Globus pallidus (tissue), 1 donor: ENCODE data around the gene FUT6.
"Not testable (repeated sequence)": the region's sequence is repeated elsewhere in the genome, so short reads cannot be mapped to it uniquely, and the experiment has no call there.

Experiments used
- DNase-seq: peaks from one replicate; pipeline ENCODE4 v3.0.0-alpha.2; 2015; ENCODE audit warnings: low spot score

Gene FUT6

DNA sequence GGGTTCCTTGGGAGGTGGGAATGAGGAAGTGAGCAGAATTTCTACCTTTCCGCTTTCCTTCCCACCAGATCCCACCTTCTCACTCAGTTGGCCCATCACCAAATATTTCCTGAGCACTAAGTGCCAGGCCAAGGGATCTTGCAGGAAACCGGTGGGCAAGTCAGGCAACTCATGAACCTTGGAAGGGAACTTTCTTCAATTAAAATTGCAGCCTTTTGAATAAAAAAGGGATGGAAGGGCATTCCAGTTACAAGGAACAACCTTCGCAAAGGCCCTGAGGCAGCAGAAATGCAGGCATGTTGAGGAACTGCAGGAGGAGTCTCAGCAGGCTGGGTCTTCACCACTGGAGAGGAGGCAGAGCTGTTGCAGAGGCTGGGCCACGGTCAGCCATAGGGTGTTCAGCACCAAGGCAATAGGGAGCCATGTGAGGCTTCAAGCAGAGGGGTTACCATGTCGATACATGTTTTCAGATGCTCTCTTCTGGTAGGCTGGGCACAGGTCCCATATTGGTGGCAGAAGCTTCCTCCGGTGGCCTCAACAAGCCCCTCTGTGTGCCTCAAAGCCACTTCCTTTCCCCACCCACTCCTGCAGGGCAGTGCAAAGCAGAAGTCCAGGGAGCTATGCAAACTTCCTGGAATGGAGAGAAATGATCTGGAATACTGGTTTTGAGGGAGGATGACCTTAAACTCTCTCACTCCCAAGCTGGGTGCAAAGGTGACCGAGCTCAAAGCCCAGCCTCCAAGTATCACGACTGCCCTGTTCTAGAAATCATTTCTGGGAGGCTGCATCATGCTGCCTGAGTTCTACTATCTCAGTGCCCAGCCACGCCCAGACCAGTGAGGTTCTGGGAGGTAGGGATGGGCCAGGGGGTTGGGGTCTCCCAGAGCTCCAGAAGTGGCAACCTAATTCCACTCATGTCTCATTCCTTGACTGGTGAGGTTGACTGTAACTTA is at the start of gene FUT6:
FUT6 (minus strand) TSS at position 638 of the 953 bp plus-strand sequence. CDS start 7,135 bp downstream, outside the sequence.
- no peak for DNase-seq

DNA sequence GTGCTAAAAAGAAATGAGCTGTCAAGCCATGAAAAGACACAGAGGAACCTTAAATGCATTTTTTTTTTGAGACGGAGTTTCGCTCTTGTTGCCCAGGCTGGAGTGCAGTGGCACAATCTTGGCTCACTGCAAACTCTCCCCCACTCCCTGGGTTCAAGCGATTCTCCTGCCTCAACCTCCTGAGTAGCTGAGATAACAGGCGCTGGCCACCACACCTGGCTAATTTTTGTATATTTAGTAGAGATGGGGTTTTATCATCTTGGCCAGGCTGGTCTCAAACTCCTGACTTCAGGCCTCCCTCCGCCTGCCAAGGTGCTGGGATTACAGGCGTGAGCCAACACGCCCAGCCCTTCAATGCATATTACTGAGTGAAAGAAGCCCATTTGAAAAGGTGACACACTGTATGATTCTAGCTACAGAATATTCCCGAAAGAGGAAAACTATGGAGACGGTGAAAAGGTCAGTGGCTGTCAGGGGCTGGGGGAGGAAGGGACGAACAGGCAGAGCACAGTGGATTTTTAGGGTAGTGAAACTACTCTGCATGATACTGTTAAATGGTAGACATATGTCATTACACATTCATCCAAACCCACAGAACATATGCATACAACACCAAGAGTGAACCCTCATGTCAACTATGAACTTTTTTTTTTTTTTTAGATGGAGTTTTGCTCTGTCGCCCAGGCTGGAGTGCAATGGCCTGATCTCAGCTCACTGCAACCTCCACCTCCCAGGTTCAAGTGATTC is 44.7 kb upstream of the FUT6 start:
- DNase-seq = not testable (repeated sequence)

- DNase-seq = not testable (repeated sequence)
Measured at GRCh38 chr19:5883157-5883873, 43.8 kb upstream of the FUT6 start.

DNA sequence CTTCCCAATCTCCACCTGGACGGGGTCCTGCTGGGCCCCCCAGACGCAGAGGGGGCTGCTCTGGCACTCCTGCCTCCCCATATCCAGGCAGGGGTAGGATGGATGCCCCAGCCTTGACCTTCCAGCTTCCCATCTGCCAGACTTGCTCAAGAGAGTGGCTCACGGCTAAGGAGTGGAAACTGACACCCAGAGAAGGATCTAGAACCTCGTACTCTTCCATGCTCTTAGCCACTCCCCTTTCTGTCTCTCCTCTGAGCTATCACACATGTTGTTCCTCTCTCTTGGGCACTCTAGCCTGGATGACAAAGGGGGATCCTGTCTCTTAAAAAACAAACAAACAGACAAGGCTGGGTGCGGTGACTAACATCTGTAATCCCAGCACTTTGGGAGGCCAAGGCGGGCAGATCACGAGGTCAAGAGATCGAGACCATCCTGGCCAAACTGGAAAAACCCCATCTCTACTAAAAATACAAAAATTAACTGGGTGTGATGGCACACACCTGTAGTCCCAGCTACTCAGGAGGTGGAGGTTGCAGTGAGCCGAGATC is 43.0 kb upstream of the FUT6 start:
- no peak for DNase-seq

GRCh38 chr19:5881543-5882299 is 42.2 kb upstream of the FUT6 start:
- no peak for DNase-seq

DNA sequence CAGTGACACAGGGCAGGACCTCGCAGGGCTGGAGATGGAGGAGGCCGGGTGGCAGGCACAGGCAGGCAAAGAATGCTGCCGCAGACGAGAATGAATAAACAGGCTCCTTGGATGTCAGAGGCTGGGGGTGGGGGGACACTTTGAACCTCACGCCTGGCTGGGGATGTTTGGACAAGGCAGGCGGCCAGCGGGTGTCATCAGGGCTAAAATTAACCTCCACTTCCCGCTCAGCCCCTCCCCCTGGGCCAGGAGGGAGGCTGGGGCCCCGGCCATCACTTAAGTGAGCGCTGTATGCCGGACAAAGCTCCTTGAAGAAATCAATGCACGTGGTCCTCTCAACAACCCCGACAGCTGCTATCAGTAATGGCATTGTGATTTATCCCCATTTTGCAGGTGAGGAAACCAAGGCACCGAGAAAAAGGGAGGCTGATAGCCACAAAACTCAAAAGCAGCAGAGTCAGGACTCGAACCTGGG is 41.1 kb upstream of the FUT6 start:
- DNase-seq = no peak

DNA sequence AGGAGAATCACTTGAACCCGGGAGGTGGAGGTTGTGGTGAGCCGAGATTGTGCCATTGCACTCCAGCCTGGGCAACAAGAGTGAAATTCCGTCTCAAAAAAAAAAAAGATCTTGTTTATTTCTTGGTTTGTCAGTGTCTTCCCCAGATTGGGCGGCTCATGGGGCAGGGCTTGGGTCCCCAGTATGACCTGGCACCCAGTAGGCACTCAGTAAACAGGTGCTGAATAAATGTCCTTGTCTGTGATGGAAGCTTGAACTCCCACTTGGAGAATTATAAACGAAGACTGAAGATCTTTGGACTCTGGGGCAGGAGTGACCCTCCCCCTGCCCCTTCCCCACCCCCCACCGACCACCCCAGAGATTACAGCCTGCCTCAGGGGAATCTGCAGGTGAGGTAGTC is 40.7 kb upstream of the FUT6 start:
- no peak for DNase-seq

GRCh38 chr19:5877882-5878281 is 38.4 kb upstream of the FUT6 start:
- no peak for DNase-seq

DNA sequence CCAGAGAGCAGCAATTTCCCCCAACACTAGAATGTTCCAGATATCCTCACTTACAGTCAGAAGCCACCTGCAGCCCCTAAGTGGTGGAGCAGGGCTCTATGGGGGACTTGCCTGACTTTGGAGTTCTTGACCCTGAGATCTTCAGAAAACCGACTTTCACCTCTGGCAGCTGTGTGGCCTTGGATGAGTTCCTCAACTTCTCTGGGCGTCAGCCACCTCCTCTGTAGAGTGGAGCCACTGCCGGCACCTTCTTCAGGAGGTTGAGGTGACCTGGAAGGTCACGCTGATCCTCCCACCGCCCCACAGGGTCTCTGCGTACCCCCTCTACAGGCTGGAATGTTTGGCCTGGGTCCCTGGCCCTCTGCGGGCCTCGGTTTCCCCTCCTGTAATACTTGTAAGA is 37.9 kb upstream of the FUT6 start:
- DNase-seq = no peak

DNA sequence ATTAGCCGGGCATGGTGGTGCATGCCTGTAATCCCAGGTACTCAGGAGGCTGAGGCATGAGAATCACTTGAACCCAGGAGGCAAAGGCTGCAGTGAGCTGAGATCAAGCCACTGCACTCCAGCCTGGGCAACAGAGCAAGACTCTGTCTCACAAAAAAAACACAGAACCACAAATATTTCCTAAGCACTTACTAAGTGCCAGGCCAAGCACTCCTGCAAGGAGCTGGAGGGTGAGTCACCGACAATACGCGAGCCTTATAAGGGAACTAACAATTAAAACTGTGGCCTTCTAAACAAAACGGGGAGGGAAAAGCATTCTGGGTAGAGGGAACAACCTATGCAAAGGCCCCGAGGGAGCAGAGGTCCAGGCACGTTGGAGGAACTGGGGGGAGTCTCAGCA is 35.0 kb upstream of the FUT6 start:
- not testable (repeated sequence) for DNase-seq

- DNase-seq = no peak
Measured at GRCh38 chr19:5873617-5874199, 34.2 kb upstream of the FUT6 start.

GRCh38 chr19:5870986-5871394 is 31.5 kb upstream of the FUT6 start:
- DNase-seq = no peak

- no peak for DNase-seq
Measured at GRCh38 chr19:5867201-5868136, 28.0 kb upstream of the FUT6 start.

GRCh38 chr19:5865772-5866171 is 26.3 kb upstream of the FUT6 start:
- no peak for DNase-seq

GRCh38 chr19:5864725-5865486 is 25.4 kb upstream of the FUT6 start:
- no peak for DNase-seq

DNA sequence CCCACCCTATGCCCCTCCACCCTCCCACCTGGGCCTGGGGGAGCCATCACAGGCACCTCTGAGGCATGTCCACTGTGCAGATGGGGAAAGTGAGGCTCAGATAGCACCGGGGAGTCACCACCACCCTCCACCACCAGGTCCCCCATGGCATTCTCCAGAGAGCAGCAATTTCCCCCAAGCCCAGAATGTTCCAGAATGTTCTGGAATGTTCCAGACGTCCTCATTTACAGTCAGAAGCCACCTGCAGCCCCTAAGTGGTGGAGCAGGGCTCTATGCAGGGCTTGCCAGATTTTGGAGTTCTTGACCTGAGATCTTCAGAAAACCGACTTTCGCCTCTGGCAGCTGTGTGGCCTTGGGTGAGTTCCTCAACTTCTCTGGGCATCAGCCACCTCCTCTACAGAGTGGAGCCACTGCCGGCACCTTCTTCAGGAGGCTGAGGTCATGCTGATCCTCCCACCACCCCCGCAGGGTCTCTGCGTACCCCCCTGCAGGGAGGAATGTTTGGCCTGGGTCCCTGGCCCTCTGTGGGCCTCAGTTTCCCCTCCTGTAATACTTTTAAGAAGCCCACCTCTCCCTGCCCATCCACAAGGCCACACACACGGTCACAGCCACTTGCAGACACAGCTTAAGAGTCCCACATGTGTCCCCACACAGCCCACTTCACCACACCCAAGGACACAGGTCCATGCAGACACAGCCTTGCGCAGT is 24.7 kb upstream of the FUT6 start:
- no peak for DNase-seq

GRCh38 chr19:5863030-5863665 is 23.6 kb upstream of the FUT6 start:
- no peak for DNase-seq
